Stimulated activated CD8-positive, alpha-beta memory T cell treated with anti-CD3 and anti-CD28 coated beads, Interleukin-15, amount 100 ng/mL, for 4 hours (primary cell): ENCODE data around the gene LSAMP.

Experiments used
- DNase-seq, 2 donors: peaks; one replicate each; pipeline ENCODE4 v3.0.0-alpha.2; 2020; ENCODE audit warnings: low read depth in 2 of 2

Gene LSAMP

GRCh38 chr3:116291141-116291540 is 154.1 kb downstream of the LSAMP start:
- no peak for DNase-seq

GRCh38 chr3:116288485-116288884 is 156.8 kb downstream of the LSAMP start:
- no peak for DNase-seq

GRCh38 chr3:116285781-116286421 is 159.4 kb downstream of the LSAMP start:
- no peak for DNase-seq

- DNase-seq, result no peak
Observed at GRCh38 chr3:116281313-116282143, 163.8 kb downstream of the LSAMP start.

- DNase-seq, result no peak
Observed at GRCh38 chr3:116280130-116280740, 165.1 kb downstream of the LSAMP start.

GRCh38 chr3:116276675-116277074 is 168.6 kb downstream of the LSAMP start:
- DNase-seq, result no peak

- DNase-seq, result no peak
Observed at GRCh38 chr3:116270056-116270455, 175.2 kb downstream of the LSAMP start.

GRCh38 chr3:116267116-116267515 is 178.2 kb downstream of the LSAMP start:
- no peak for DNase-seq

- no peak for DNase-seq
Observed at GRCh38 chr3:116265976-116266584, 179.2 kb downstream of the LSAMP start.

- DNase-seq, result no peak
Observed at GRCh38 chr3:116265320-116265695, 180.0 kb downstream of the LSAMP start.

- no peak for DNase-seq
Observed at GRCh38 chr3:116264546-116265319, 180.6 kb downstream of the LSAMP start.

- DNase-seq, result no peak
Observed at GRCh38 chr3:116263842-116264545, 181.3 kb downstream of the LSAMP start.

GRCh38 chr3:116260491-116260890 is 184.8 kb downstream of the LSAMP start:
- no peak for DNase-seq

GRCh38 chr3:116259984-116260383 is 185.3 kb downstream of the LSAMP start:
- DNase-seq, result no peak

- no peak for DNase-seq
Observed at GRCh38 chr3:116256843-116257485, 188.3 kb downstream of the LSAMP start.

GRCh38 chr3:116254541-116254940 is 190.7 kb downstream of the LSAMP start:
- DNase-seq, result no peak

GRCh38 chr3:116253511-116253910 is 191.8 kb downstream of the LSAMP start:
- DNase-seq, result no peak

- no peak for DNase-seq
Observed at GRCh38 chr3:116247605-116248004, 197.7 kb downstream of the LSAMP start.

GRCh38 chr3:116246406-116246980 is 198.8 kb downstream of the LSAMP start:
- no peak for DNase-seq

- DNase-seq, result no peak
Observed at GRCh38 chr3:116242825-116243224, 202.5 kb downstream of the LSAMP start.
